Motor neuron (in vitro differentiated cells): ENCODE results near the gene ST14. TPM values are rescaled to one million over a fixed set of nuclear protein-coding genes. Genes with fewer than 3 reads are reported as not detected.
"Not testable (repeated sequence)": the region's sequence is repeated elsewhere in the genome, so short reads cannot be mapped to it uniquely, and the experiment has no call there.

ENCODE experiments used
- ATAC-seq, 8 experiments: fragments of 200-7000 bp; cut with Tn5 transposase; replicated peaks in 6 of 8; 2 replicates each; pipeline ENCODE4 v1.8.0; 2021; ENCODE audit warnings: mild to moderate bottlenecking in 8 of 8, moderate library complexity in 8 of 8
- H3K27ac ChIP-seq, 2 donors: fragments of 250-450 bp; sonication (Bioruptor Pico); 2 replicates each; pipeline ENCODE4 v1.9.0; 2021; ENCODE audit warnings: antibody characterized with exemption in 2 of 2, mild to moderate bottlenecking in 2 of 2, moderate library complexity in 1 of 2
- H3K4me1 ChIP-seq, 2 donors: fragments of 250-450 bp; sonication (Bioruptor Pico); replicated peaks in 1 of 2; 2 replicates each; pipeline ENCODE4 v1.6.1; 2021; ENCODE audit warnings: antibody characterized with exemption in 2 of 2, mild to moderate bottlenecking in 2 of 2, moderate library complexity in 1 of 2
- H3K4me3 ChIP-seq, 5 donors: fragments of 250-450 bp; sonication (Bioruptor Pico); 2 replicates each; pipeline ENCODE4 v1.9.0; 2021; ENCODE audit warnings: antibody characterized with exemption in 5 of 5, mild to moderate bottlenecking in 5 of 5, moderate library complexity in 4 of 5
- WGBS, 10 experiments: fragments of 450-650 bp; shearing (Covaris generic); methylation state at CpG; one replicate each; pipeline ENCODE4 v1.0.0; 2022; 5-methylcytosine and 5-hydroxymethylcytosine counted together
- in situ Hi-C, 9 experiments: fragments of 400-800 bp; cut with MboI; loops; one replicate each; pipeline ENCODE4 v1.15.0; 2021; ENCODE audit warnings: low sequenced_read_pairs in 9 of 9, low pct_unique_long_range_greater_than_20kb in 2 of 9; ENCODE audit not compliant: unreplicated experiment in 9 of 9
- total RNA-seq, 8 experiments: library from RNA; unstranded; fragments of 300-600 nt; gene quantifications; 2 replicates each; pipeline versions ENCODE4 v1.2.3 to v1.2.4, GENCODE V29; 2022

ST14 gene
- total RNA-seq, 8 experiments from 2014 or later: 0.09 to 1.1 (median 0.25) TPM; not detected in 3

- no peak for ATAC-seq
- in situ Hi-C loops: no loop called here
- no peak overlapping the region for H3K27ac ChIP-seq
- no peaks in the 10 kb centered on the region for H3K4me1 ChIP-seq
- WGBS, 10 experiments: 0 to 52% (median 27%) methylated on average over 2 to 4 of the region's 5 CpGs; no CpG with 5 or more reads in 4 of the 10 experiments
- H3K4me3 ChIP-seq: no peak overlapping the region
Observed at GRCh38 chr11:130171534-130171933, 12.0 kb downstream of the ST14 start.

GRCh38 chr11:130172001-130172400, 12.4 kb downstream of the ST14 start:
- in situ Hi-C loops, H3K4me1 ChIP-seq, H3K4me3 ChIP-seq, H3K27ac ChIP-seq, ATAC-seq: not testable (repeated sequence)
- WGBS, 10 experiments: 0 to 100% (median 85%) methylated on average over 1 to 3 of the region's 3 CpGs; no CpG with 5 or more reads in 2 of the 10 experiments

- in situ Hi-C loops: no loop called here
- WGBS, 10 experiments: 40 to 100% (median 89%) methylated on average over 2 to 4 of the region's 4 CpGs; no CpG with 5 or more reads in 3 of the 10 experiments
- ATAC-seq: no peak
- Histone ChIP-seq H3K4me1 (no peaks in the 10 kb centered on the region), H3K4me3 (no peak overlapping the region), H3K27ac (no peak overlapping the region)
Observed at GRCh38 chr11:130174642-130175041, 15.1 kb downstream of the ST14 start.

- no peaks in the 10 kb centered on the region for H3K4me1 ChIP-seq
- in situ Hi-C loops: no loop called here
- WGBS, 10 experiments: 5 to 100% (median 79%) methylated on average over 1 to 5 of the region's 5 CpGs; no CpG with 5 or more reads in 1 of the 10 experiments
- no peak overlapping the region for H3K27ac ChIP-seq
- ATAC-seq: no peak
- no peak overlapping the region for H3K4me3 ChIP-seq
Observed at GRCh38 chr11:130175898-130176297, 16.3 kb downstream of the ST14 start.

GRCh38 chr11:130177782-130178181, 18.2 kb downstream of the ST14 start:
- ATAC-seq: no peak
- WGBS, 10 experiments: 80 to 100% (median 95%) methylated on average over 1 to 10 of the region's 10 CpGs; no CpG with 5 or more reads in 1 of the 10 experiments
- in situ Hi-C loops: no loop called here
- Histone ChIP-seq H3K4me1 (peaks cover 3 to 4% of the 10 kb centered on the region in 2 donors), H3K4me3 (no peak overlapping the region), H3K27ac (no peak overlapping the region)

DNA sequence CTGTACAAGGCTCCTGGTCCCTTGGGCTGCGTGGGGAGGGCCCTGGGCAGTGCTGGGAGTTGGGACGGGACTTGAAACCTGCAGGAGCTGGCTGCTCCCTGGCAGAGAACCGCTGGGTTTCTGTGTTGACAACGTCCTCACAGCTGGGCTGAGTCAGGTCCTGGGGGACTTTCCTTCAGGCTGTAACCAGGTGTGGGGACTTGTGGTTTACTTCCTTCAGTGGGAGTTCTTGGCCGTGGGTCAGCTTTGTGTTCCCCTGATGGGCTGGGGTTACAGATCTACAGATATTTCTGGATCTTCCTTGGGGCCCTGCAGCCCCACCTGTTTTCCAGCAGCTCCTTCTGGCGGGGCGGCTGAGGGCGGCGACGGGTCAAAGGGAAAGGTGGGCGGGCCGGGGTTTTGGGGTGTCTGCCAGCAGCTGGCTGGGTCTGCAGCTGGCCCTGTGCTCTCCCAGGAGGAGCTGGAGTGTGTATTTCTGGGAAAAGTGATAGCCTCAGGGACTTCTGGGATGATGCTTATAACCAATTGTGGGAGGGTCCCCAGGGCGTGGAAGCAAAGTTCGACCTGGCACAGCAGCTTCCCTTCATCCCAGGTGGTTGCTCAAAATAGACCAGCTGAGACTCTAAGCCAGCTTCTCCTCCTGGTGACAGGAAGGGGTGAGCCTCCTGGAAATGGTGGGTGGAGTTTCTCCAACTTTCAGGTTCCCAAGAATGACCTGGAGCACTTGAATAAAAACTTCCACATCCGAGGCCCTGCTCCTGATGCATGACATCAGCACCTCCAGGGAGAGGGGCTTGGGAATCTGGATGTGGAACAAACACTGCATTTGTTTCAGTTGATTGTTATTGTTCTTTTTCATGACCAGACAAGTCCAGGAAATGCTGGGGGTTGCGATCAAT, 19.1 kb downstream of the ST14 start:
- Histone ChIP-seq H3K4me1 (peaks cover 4% of the 10 kb centered on the region in 2 donors), H3K27ac (no peak overlapping the region), H3K4me3 (no peak overlapping the region)
- in situ Hi-C loops: no loop called here
- WGBS, 10 experiments: 60 to 100% (median 92%) methylated on average over 1 to 8 of the region's 16 CpGs; no CpG with 5 or more reads in 4 of the 10 experiments
- peak in 3 of 8 experiments; percentile 68 to 88 (median 75) for ATAC-seq

- in situ Hi-C loops: no loop called here
- H3K4me3 ChIP-seq: no peak overlapping the region
- ATAC-seq: peak in 2 of 8 experiments; percentile 1 to 15
- 58 to 93% (median 80%) methylated on average over 1 to 7 of the region's 21 CpGs; no CpG with 5 or more reads in 5 of the 10 experiments for WGBS, 10 experiments
- peaks cover 12 to 13% of the 10 kb centered on the region in 2 donors for H3K4me1 ChIP-seq
- no peak overlapping the region for H3K27ac ChIP-seq
Observed at GRCh38 chr11:130179396-130180306, 20.1 kb downstream of the ST14 start.

GRCh38 chr11:130180491-130180890, 20.9 kb downstream of the ST14 start:
- no peak for ATAC-seq
- WGBS, 10 experiments: 43 to 100% (median 83%) methylated on average over 1 to 3 of the region's 4 CpGs; no CpG with 5 or more reads in 2 of the 10 experiments
- no peak overlapping the region for H3K27ac ChIP-seq
- no peak overlapping the region for H3K4me3 ChIP-seq
- H3K4me1 ChIP-seq: peaks cover 12 to 15% of the 10 kb centered on the region in 2 donors
- in situ Hi-C loops: no loop called here

- in situ Hi-C loops: no loop called here
- Histone ChIP-seq H3K4me3 (no peak overlapping the region), H3K4me1 (peaks cover 12 to 15% of the 10 kb centered on the region in 2 donors), H3K27ac (no peak overlapping the region)
- ATAC-seq: no peak
- WGBS, 10 experiments: 0 to 91% (median 86%) methylated on average over 1 to 6 of the region's 8 CpGs; no CpG with 5 or more reads in 5 of the 10 experiments
Observed at GRCh38 chr11:130180896-130181294, 21.3 kb downstream of the ST14 start.

DNA sequence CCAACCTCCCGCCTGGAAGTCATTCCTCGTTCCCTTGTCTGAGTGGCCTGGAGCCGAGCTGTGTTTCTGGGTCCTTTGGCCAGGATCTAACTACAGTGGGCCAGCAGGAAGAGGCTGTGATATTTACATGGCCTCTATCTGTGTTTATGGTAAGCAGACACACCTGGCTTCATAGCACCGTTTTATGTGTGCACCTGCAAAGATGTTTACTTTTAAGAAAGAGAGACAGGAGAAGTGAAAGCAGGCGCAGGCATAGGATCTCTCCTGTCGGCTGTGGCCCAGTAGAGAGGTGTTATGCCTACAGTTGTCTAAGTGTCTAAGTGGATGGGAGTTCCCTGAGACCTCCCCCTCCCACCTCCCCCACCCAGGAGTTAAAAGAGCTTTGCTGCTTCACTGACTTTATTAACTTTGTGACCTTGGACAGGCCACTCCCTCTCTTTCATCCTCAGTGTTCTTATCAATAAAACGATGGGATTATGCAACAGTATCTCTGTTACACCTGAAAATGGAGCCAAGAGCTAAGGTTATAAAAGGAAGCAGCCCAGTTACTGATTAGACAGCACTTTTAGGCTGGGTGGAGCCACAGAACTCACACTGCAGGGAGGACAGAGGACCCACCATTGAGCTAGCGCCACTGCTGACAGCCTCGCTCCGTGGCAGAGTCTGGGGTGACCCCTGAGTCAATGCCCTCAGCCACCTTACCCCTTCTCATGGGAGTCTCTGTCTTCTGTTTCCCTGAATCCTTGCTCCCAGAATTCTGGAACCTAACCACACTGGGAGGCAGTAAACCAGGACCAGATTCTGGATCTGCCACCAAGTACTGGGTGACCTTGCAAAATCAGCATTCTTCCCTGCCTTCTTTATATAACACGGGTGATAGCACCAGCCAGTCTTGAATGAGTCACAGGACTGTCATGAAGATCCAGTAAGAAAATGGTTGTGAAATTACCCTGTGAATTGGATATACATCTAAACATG, 22.0 kb downstream of the ST14 start:
- 0 to 100% (median 38%) methylated on average over 1 to 4 of the region's 11 CpGs; no CpG with 5 or more reads in 1 of the 10 experiments for WGBS, 10 experiments
- no peak overlapping the region for H3K4me3 ChIP-seq
- H3K4me1 ChIP-seq: peaks cover 12 to 15% of the 10 kb centered on the region in 2 donors
- H3K27ac ChIP-seq: no peak overlapping the region
- in situ Hi-C loops: no loop called here
- peak in 6 of 8 experiments; percentile 44 to 81 (median 68) for ATAC-seq

DNA sequence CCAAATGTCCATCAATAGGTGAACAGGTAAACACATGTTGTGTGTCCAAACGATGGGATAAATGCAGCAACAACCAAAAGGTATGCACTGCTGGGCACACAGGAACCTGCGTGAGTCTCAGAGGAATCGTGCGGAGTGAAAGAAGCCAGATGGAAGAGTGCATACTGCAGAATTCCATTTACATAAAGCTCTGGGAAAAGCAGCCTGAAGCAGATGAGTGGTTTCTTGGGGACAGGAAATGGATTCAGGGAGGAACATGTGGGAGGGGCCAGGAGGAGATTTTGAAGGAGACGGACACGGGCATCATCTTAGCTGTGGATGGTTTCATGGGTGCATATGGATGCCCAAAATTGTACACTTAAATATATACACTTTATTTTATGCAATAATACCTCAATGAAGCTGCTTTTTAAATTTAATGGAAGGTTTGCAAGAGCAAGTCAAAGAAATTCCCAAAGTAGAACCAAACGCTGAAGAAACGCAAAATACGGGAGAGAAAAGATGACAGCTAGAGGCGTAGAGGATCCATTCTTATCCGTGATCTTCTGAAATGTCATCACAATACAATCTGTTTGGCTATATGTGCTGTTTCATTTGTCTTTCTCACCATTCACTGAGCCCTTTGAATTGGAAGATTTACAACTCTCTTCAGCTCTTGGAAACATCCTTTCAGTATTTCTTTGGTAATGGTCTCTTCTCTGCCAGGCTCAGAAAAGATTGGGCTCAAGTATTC, 24.5 kb downstream of the ST14 start:
- Histone ChIP-seq H3K4me1 (peaks cover 12 to 15% of the 10 kb centered on the region in 2 donors), H3K4me3 (no peak overlapping the region), H3K27ac (no peak overlapping the region)
- WGBS, 10 experiments: 11 to 74% (median 48%) methylated on average over 2 to 10 of the region's 11 CpGs
- in situ Hi-C loops: no loop called here
- peak in 6 of 8 experiments; percentile 32 to 85 (median 43) for ATAC-seq
